OCI-LY1 (cell line): Measurements from ENCODE around the gene IGLON5.

Experiments
- H2AFZ ChIP-seq: fragments of 200-600 bp; sonication (generic), shearing (Covaris generic); 2 replicates; pipeline ENCODE4 v1.6.0; 2014; ENCODE audit warnings: antibody characterized with exemption, mild to moderate bottlenecking, low read length
- H3F3A ChIP-seq: fragments of 200-600 bp; sonication (generic), shearing (Covaris generic); 2 replicates; pipeline ENCODE4 v1.6.0; 2014; ENCODE audit warnings: mild to moderate bottlenecking, antibody characterized with exemption, low read length, moderate library complexity; ENCODE audit not compliant: insufficient read depth
- H3K27ac ChIP-seq: fragments of 200-600 bp; sonication (generic); 2 replicates; pipeline ENCODE4 v1.5.1; 2014; ENCODE audit warnings: low read length, mixed run types, mild to moderate bottlenecking, low read depth; ENCODE audit not compliant: poor library complexity, severe bottlenecking
- H3K27me3 ChIP-seq: fragments of 200-600 bp; sonication (generic); 2 replicates; pipeline ENCODE4 v1.6.0; 2014; ENCODE audit warnings: antibody characterized with exemption, mild to moderate bottlenecking, low read length, moderate library complexity; ENCODE audit not compliant: insufficient read depth
- H3K36me3 ChIP-seq: fragments of 200-600 bp; sonication (generic); 2 replicates; pipeline ENCODE4 v1.6.1; 2014; ENCODE audit warnings: mild to moderate bottlenecking, antibody characterized with exemption, low read length, moderate library complexity, mixed read lengths; ENCODE audit not compliant: insufficient read depth
- H3K4me1 ChIP-seq: fragments of 200-600 bp; sonication (generic); 2 replicates; pipeline ENCODE4 v1.5.1; 2014; ENCODE audit warnings: mild to moderate bottlenecking, low read length, moderate library complexity; ENCODE audit not compliant: insufficient read depth, severe bottlenecking
- H3K4me2 ChIP-seq: fragments of 200-600 bp; sonication (generic), shearing (Covaris generic); 2 replicates; pipeline ENCODE4 v1.6.1; 2014; ENCODE audit warnings: low read length
- H3K4me3 ChIP-seq: fragments of 200-600 bp; sonication (generic); 2 replicates; pipeline ENCODE4 v1.5.1; 2014; ENCODE audit warnings: low read length, low read depth, mild to moderate bottlenecking, mixed read lengths; ENCODE audit not compliant: poor library complexity, severe bottlenecking
- H3K79me2 ChIP-seq: fragments of 200-600 bp; shearing (Covaris generic); 2 replicates; pipeline ENCODE4 v1.6.1; 2016; ENCODE audit warnings: mixed run types, low read length, mixed read lengths; ENCODE audit not compliant: insufficient read depth
- H3K9ac ChIP-seq: fragments of 200-600 bp; sonication (generic), shearing (Covaris generic); 2 replicates; pipeline ENCODE4 v1.6.1; 2014; ENCODE audit warnings: mild to moderate bottlenecking, low read length, mixed read lengths
- H3K9me2 ChIP-seq: fragments of 200-600 bp; sonication (generic), shearing (Covaris generic); 2 replicates; pipeline ENCODE4 v1.6.1; 2014; ENCODE audit warnings: low read depth, mild to moderate bottlenecking, low read length, mixed read lengths
- H3K9me3 ChIP-seq: fragments of 200-600 bp; shearing (Covaris generic); 2 replicates; pipeline ENCODE4 v1.6.1; 2014; ENCODE audit warnings: low read length, mixed read lengths
- H4K20me1 ChIP-seq: fragments of 200-600 bp; sonication (generic), shearing (Covaris generic); 2 replicates; pipeline ENCODE4 v1.6.0; 2016; ENCODE audit warnings: mild to moderate bottlenecking, low read length; ENCODE audit not compliant: insufficient read depth
- CTCF ChIP-seq: fragments of 200-600 bp; sonication (generic), shearing (Covaris generic); IDR thresholded peaks from 2 replicates; pipeline ENCODE4 v1.5.1; 2017; ENCODE audit warnings: mild to moderate bottlenecking, antibody characterized with exemption, low read length, moderate library complexity, mixed read lengths
- EZH2 ChIP-seq: fragments of 200-600 bp; sonication (generic), shearing (Covaris generic); IDR thresholded peaks from 2 replicates; pipeline ENCODE4 v1.8.0; 2017; ENCODE audit warnings: borderline replicate concordance, mixed run types, mild to moderate bottlenecking, antibody characterized with exemption, low read length, moderate library complexity, mixed read lengths

The IGLON5 gene

GRCh38 chr19:51329411-51329810, 18.0 kb downstream of the IGLON5 start:
- Histone ChIP-seq H3K4me3 (no peak overlapping the region), H2AFZ (no peak overlapping the region), H3K36me3 (no peaks in the 10 kb centered on the region; the same call in 1 of the 2 replicates), H3K79me2 (no peaks in the 10 kb centered on the region), H3K9ac (no peak overlapping the region), H3K27me3 (no peaks in the 10 kb centered on the region), H3F3A (no peaks in the 10 kb centered on the region), H3K4me2 (no peak overlapping the region), H4K20me1 (no peaks in the 10 kb centered on the region), H3K27ac (no peak overlapping the region), H3K9me3 (no peaks in the 10 kb centered on the region), H3K4me1 (no peaks in the 10 kb centered on the region), H3K9me2 (no peaks in the 10 kb centered on the region)
- TF ChIP-seq CTCF (no peak), EZH2 (no peak)

- no peak overlapping the region for H3K4me2 ChIP-seq
Measured at GRCh38 chr19:51330366-51330765, 18.9 kb downstream of the IGLON5 start.

GRCh38 chr19:51331193-51331592, 19.7 kb downstream of the IGLON5 start:
- H3K4me1 ChIP-seq: no peaks in the 10 kb centered on the region
- H4K20me1 ChIP-seq: no peaks in the 10 kb centered on the region
- no peak overlapping the region for H3K9ac ChIP-seq
- no peaks in the 10 kb centered on the region for H3K27me3 ChIP-seq
- no peaks in the 10 kb centered on the region for H3F3A ChIP-seq
- H3K4me2 ChIP-seq: no peak overlapping the region
- H3K36me3 ChIP-seq: no peaks in the 10 kb centered on the region; the same call in 1 of the 2 replicates
- H3K9me2 ChIP-seq: no peaks in the 10 kb centered on the region
- H2AFZ ChIP-seq: no peak overlapping the region
- no peak overlapping the region for H3K4me3 ChIP-seq
- no peak overlapping the region for H3K27ac ChIP-seq
- H3K9me3 ChIP-seq: no peaks in the 10 kb centered on the region
- TF ChIP-seq EZH2 (no peak), CTCF (no peak)
- no peaks in the 10 kb centered on the region for H3K79me2 ChIP-seq

More at GRCh38 chr19:51330366-51330765, 18.9 kb downstream of the IGLON5 start:
- no peak overlapping the region for H3K27ac ChIP-seq
- no peak overlapping the region for H3K4me3 ChIP-seq
- TF ChIP-seq EZH2 (no peak), CTCF (no peak)
- no peak overlapping the region for H3K9ac ChIP-seq
- no peaks in the 10 kb centered on the region for H3K79me2 ChIP-seq
- no peaks in the 10 kb centered on the region for H4K20me1 ChIP-seq
- H3K4me1 ChIP-seq: no peaks in the 10 kb centered on the region
- no peaks in the 10 kb centered on the region for H3K27me3 ChIP-seq
- H3K9me2 ChIP-seq: no peaks in the 10 kb centered on the region
- H3K36me3 ChIP-seq: no peaks in the 10 kb centered on the region; the same call in 1 of the 2 replicates
- H3F3A ChIP-seq: no peaks in the 10 kb centered on the region
- no peak overlapping the region for H2AFZ ChIP-seq
- no peaks in the 10 kb centered on the region for H3K9me3 ChIP-seq
